ENCODE data around the gene XRCC6.
A peak's percentile ranks its signal among the peaks of the same experiment; 100 is the strongest.
"Not testable (repeated sequence)": the region's sequence is repeated elsewhere in the genome, so short reads cannot be mapped to it uniquely, and the experiment has no call there.

Gene XRCC6

GRCh38 chr22:41661088-41661487 is 40.0 kb downstream of the XRCC6 start:
- H3K36me3 ChIP-seq (ENCODE audit: control insufficient read depth, insufficient read depth, low read length): peaks cover 66% of the 10 kb centered on the region
- no peak overlapping the region for H3K9ac ChIP-seq (ENCODE audit: low read length)
- no peaks in the 10 kb centered on the region for H3K4me1 ChIP-seq (ENCODE audit: control insufficient read depth, insufficient read depth, low read length)
- H3K27me3 ChIP-seq (ENCODE audit: control insufficient read depth, insufficient read depth, low read length): no peaks in the 10 kb centered on the region
- H3K4me3 ChIP-seq (ENCODE audit: low read length): no peak overlapping the region
- no peak overlapping the region for H3K27ac ChIP-seq (ENCODE audit: low read depth, low read length)

DNA sequence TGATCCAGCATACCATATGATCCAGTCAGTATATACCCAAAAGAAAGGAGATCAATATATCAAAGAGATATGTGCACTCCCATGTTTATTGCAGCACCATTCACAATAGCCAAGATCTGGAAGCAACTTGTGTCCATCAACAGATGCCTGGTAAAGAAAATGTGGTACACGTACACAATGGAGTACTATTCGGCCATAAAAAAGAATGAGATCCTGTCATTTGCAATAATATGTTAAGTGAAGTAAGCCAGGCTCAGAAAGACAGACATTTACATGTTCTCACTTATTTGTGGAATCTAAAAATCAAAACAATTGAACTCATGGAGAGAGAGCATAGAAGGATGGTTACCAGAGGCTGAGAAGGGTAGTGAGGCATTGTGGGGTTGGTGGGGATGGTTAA is 40.6 kb downstream of the XRCC6 start:
- no peak overlapping the region for H3K9ac ChIP-seq (ENCODE audit: low read length)
- no peak overlapping the region for H3K27ac ChIP-seq (ENCODE audit: low read depth, low read length)
- H3K27me3 ChIP-seq (ENCODE audit: control insufficient read depth, insufficient read depth, low read length): no peaks in the 10 kb centered on the region
- no peak overlapping the region for H3K4me3 ChIP-seq (ENCODE audit: low read length)
- peaks cover 62% of the 10 kb centered on the region for H3K36me3 ChIP-seq (ENCODE audit: control insufficient read depth, insufficient read depth, low read length)
- no peaks in the 10 kb centered on the region for H3K4me1 ChIP-seq (ENCODE audit: control insufficient read depth, insufficient read depth, low read length)

- H3K36me3 ChIP-seq (ENCODE audit: control insufficient read depth, insufficient read depth, low read length): peaks cover 48% of the 10 kb centered on the region
- not testable (repeated sequence) for H3K4me3 ChIP-seq (ENCODE audit: low read length); H3K27ac ChIP-seq (ENCODE audit: low read depth, low read length); H3K9ac ChIP-seq (ENCODE audit: low read length); H3K27me3 ChIP-seq (ENCODE audit: control insufficient read depth, insufficient read depth, low read length); H3K4me1 ChIP-seq (ENCODE audit: control insufficient read depth, insufficient read depth, low read length)
Observed at GRCh38 chr22:41663594-41663993, 42.5 kb downstream of the XRCC6 start.

DNA sequence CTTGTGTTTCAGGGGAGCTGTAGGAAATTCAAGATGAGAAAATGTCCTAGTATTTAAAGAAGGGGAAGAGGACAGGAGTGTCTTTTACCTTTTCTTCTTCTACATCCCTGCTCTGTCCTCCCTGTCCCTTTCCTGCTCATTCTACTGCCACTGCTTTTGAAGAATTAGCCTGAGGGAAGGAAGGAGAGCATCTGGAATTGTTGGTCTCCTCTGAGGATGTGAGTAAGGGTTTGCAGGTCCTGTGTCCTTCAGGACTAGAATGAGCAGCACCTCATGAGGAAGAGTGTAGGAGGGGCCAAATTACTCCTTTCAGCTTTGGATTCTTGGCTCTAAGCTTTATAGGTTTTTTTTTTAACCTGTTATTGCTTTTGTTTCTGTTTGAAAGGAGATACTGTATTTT is 43.4 kb downstream of the XRCC6 start:
- H3K9ac ChIP-seq (ENCODE audit: low read length): no peak overlapping the region
- H3K4me1 ChIP-seq (ENCODE audit: control insufficient read depth, insufficient read depth, low read length): no peaks in the 10 kb centered on the region
- H3K27ac ChIP-seq (ENCODE audit: low read depth, low read length): no peak overlapping the region
- H3K27me3 ChIP-seq (ENCODE audit: control insufficient read depth, insufficient read depth, low read length): no peaks in the 10 kb centered on the region
- peaks cover 42% of the 10 kb centered on the region for H3K36me3 ChIP-seq (ENCODE audit: control insufficient read depth, insufficient read depth, low read length)
- no peak overlapping the region for H3K4me3 ChIP-seq (ENCODE audit: low read length)

DNA sequence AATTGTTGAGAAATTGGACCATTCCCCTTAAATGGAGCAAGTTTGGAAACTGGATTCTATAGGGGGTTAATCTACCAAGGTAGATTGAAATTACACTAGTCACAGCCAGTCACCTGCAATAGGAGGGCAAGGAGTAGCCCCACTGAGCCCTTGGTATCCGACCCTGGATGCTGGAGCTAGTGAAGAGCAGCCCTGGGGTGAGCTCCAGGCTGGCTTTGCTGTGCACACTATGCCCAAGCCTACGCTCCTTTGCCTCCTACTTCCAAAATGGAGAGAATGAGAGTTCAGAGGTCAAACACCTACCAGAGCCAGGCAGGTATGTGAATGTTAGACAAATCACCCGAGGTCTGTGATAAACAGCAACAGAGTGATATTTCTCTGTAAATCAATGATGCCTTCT is 43.9 kb downstream of the XRCC6 start:
- Histone ChIP-seq H3K4me3 (ENCODE audit: low read length) (no peak overlapping the region), H3K27ac (ENCODE audit: low read depth, low read length) (no peak overlapping the region), H3K36me3 (ENCODE audit: control insufficient read depth, insufficient read depth, low read length) (peaks cover 38% of the 10 kb centered on the region), H3K9ac (ENCODE audit: low read length) (no peak overlapping the region), H3K27me3 (ENCODE audit: control insufficient read depth, insufficient read depth, low read length) (no peaks in the 10 kb centered on the region), H3K4me1 (ENCODE audit: control insufficient read depth, insufficient read depth, low read length) (no peaks in the 10 kb centered on the region)

- Histone ChIP-seq H3K9ac (ENCODE audit: low read length) (no peak overlapping the region), H3K27me3 (ENCODE audit: control insufficient read depth, insufficient read depth, low read length) (no peaks in the 10 kb centered on the region), H3K4me1 (ENCODE audit: control insufficient read depth, insufficient read depth, low read length) (no peaks in the 10 kb centered on the region), H3K27ac (ENCODE audit: low read depth, low read length) (no peak overlapping the region), H3K36me3 (ENCODE audit: control insufficient read depth, insufficient read depth, low read length) (peaks cover 12% of the 10 kb centered on the region), H3K4me3 (ENCODE audit: low read length) (no peak overlapping the region)
Observed at GRCh38 chr22:41668971-41669911, 48.1 kb downstream of the XRCC6 start.

DNA sequence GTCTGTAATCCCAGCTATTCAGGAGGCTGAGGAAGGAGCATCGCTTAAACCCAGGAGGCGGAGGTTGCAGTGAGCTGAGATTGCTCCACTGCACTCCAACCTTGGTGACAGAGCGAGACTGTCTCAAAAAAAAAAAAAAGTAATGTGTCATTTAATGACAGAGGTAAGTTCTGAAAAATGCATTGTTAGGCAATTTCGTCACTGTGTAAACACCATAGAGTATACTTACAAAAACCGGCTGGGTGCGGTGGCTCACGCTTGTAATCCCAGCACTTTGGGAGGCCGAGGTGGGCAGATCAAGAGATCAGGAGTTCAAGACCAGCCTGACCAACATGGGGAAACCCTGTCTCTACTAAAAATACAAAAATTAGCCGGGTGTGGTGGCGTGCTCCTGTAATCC is 51.0 kb downstream of the XRCC6 start:
- not testable (repeated sequence) for H3K27ac ChIP-seq (ENCODE audit: low read depth, low read length); H3K9ac ChIP-seq (ENCODE audit: low read length); H3K4me3 ChIP-seq (ENCODE audit: low read length); H3K27me3 ChIP-seq (ENCODE audit: control insufficient read depth, insufficient read depth, low read length); H3K4me1 ChIP-seq (ENCODE audit: control insufficient read depth, insufficient read depth, low read length)
- peaks cover 15% of the 10 kb centered on the region for H3K36me3 ChIP-seq (ENCODE audit: control insufficient read depth, insufficient read depth, low read length)

DNA sequence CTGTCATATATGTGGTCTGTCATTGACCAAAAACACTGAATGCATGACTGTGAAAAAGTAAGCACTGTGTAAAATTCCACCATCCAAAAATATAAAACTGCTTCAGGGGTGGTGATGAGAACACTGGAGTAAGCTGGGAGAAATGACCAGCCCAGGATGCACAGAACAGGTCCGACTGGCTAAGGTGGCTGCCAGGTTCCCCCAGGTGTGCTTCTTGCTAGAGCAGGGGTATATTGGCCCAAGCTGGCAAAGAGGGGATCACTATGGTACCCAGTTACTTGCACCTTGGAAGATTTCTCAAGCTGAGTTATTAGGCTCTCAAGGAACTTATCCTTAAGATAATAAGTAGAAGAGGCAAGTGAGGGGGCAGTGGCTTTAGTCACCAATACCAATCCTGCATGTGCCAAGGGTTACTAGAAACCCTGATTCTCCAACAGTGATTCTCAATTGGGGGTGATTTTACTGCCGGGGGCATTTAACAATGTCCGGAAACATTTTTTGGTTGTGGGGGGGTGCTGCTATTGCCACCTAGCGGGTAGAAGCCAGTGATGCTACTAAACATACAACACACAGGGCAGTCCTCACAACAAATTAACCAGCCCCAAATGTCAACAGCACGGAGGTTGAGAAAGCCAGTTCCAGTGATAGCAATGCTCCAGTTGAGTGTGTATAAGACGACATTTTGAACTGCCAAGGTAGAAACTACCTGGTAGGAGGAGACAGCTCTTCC is 51.9 kb downstream of the XRCC6 start:
- Histone ChIP-seq H3K4me1 (ENCODE audit: control insufficient read depth, insufficient read depth, low read length) (no peaks in the 10 kb centered on the region), H3K4me3 (ENCODE audit: low read length) (no peak overlapping the region), H3K36me3 (ENCODE audit: control insufficient read depth, insufficient read depth, low read length) (peaks cover 18% of the 10 kb centered on the region)

GRCh38 chr22:41674846-41675340 is 53.8 kb downstream of the XRCC6 start:
- Histone ChIP-seq H3K4me1 (ENCODE audit: control insufficient read depth, insufficient read depth, low read length) (no peaks in the 10 kb centered on the region), H3K27me3 (ENCODE audit: control insufficient read depth, insufficient read depth, low read length) (no peaks in the 10 kb centered on the region), H3K9ac (ENCODE audit: low read length) (no peak overlapping the region), H3K27ac (ENCODE audit: low read depth, low read length) (no peak overlapping the region), H3K36me3 (ENCODE audit: control insufficient read depth, insufficient read depth, low read length) (peaks cover 27% of the 10 kb centered on the region), H3K4me3 (ENCODE audit: low read length) (no peak overlapping the region)

More for the DNA sequence above, 51.9 kb downstream of the XRCC6 start:
- Histone ChIP-seq H3K9ac (ENCODE audit: low read length) (no peak overlapping the region), H3K27ac (ENCODE audit: low read depth, low read length) (no peak overlapping the region), H3K27me3 (ENCODE audit: control insufficient read depth, insufficient read depth, low read length) (no peaks in the 10 kb centered on the region)

DNA sequence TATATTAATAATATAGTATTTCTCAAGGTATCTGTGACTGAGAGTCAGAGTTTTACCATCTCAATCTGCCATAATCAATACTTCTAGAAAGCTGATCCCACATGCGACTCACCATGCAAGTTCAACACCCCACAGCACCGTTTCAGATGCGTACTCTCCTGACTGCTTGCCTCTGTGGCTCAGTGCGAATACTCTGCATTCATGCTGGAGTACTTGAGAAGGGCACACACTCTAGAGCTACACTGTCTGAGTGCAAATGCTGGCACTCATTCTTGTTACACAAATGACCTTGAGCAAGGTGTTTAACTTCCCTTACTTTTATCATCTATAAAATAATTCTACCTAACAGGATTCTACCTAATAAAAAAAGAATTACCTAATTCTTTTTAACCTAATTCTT is 55.0 kb downstream of the XRCC6 start:
- Histone ChIP-seq H3K9ac (ENCODE audit: low read length) (no peak overlapping the region), H3K4me3 (ENCODE audit: low read length) (no peak overlapping the region), H3K4me1 (ENCODE audit: control insufficient read depth, insufficient read depth, low read length) (no peaks in the 10 kb centered on the region), H3K36me3 (ENCODE audit: control insufficient read depth, insufficient read depth, low read length) (peaks cover 29% of the 10 kb centered on the region), H3K27me3 (ENCODE audit: control insufficient read depth, insufficient read depth, low read length) (no peaks in the 10 kb centered on the region), H3K27ac (ENCODE audit: low read depth, low read length) (no peak overlapping the region)

GRCh38 chr22:41681616-41682015 is 60.5 kb downstream of the XRCC6 start:
- H3K27ac ChIP-seq (ENCODE audit: low read depth, low read length): no peak overlapping the region

GRCh38 chr22:41682033-41682807 is 61.1 kb downstream of the XRCC6 start:
- Histone ChIP-seq H3K4me3 (ENCODE audit: low read length) (peak overlapping the region; percentile 87), H3K27ac (ENCODE audit: low read depth, low read length) (peak overlapping the region; percentile 90), H3K4me1 (ENCODE audit: control insufficient read depth, insufficient read depth, low read length) (no peaks in the 10 kb centered on the region), H3K9ac (ENCODE audit: low read length) (peak overlapping the region; percentile 35), H3K27me3 (ENCODE audit: control insufficient read depth, insufficient read depth, low read length) (no peaks in the 10 kb centered on the region), H3K36me3 (ENCODE audit: control insufficient read depth, insufficient read depth, low read length) (peaks cover 14% of the 10 kb centered on the region)

More at GRCh38 chr22:41681616-41682015, 60.5 kb downstream of the XRCC6 start:
- Histone ChIP-seq H3K4me1 (ENCODE audit: control insufficient read depth, insufficient read depth, low read length) (no peaks in the 10 kb centered on the region), H3K4me3 (ENCODE audit: low read length) (peak overlapping the region; percentile 87), H3K36me3 (ENCODE audit: control insufficient read depth, insufficient read depth, low read length) (peaks cover 14% of the 10 kb centered on the region), H3K9ac (ENCODE audit: low read length) (no peak overlapping the region), H3K27me3 (ENCODE audit: control insufficient read depth, insufficient read depth, low read length) (no peaks in the 10 kb centered on the region)
